H1 (cell line): ENCODE data around the gene IRF4.

Experiments
- POLR2A ChIP-seq, 2 experiments: IDR thresholded peaks; 1 replicate in 1 of 2; 2 replicates in 1 of 2; pipeline ENCODE4 v1.6.1; 2011; ENCODE audit warnings: low read depth in 2 of 2, low read length in 2 of 2, mild to moderate bottlenecking in 2 of 2; ENCODE audit errors: control extremely low read depth in 1 of 2
- TF ChIP-seq, protein P1 (sequence below), 3 experiments: IDR thresholded peaks; 1 replicate in 2 of 3; 2 replicates in 1 of 3; pipeline versions ENCODE4 v1.5.1 to v1.6.1; 2011; ENCODE audit warnings: low read length in 3 of 3, mild to moderate bottlenecking in 3 of 3, inconsistent platforms in 2 of 3, low read depth in 1 of 3, moderate library complexity in 1 of 3; ENCODE audit not compliant: insufficient read depth in 1 of 3; ENCODE audit errors: control extremely low read depth in 1 of 3

DNA sequence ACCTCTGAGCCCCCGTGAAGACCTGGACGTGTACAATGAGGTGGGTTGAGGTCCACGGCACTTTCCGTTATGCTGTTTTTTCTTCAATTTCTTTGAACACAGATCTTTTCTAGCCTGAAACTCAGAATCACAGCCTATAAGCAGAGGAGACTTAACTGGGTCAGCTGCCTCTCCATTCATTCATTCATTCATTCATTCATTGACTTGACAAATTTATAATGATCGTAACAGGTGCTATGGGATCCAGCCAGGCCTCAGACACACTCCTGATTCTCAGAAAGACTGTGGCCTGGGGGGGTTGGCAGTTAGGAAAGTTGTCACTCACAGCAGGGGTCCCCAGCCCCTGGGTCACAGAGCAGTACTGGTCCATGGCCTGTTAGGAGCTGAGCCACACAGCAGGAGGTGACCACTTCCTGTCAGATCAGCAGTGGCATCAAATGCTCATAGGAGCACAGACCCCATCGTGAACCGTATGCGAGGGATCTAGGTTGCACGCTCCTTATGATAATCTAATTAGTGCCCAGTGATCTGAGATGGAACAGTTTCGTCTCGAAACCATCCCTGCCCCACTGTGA is 38.6 kb upstream of the IRF4 start:
- TF ChIP-seq, protein P1, sequence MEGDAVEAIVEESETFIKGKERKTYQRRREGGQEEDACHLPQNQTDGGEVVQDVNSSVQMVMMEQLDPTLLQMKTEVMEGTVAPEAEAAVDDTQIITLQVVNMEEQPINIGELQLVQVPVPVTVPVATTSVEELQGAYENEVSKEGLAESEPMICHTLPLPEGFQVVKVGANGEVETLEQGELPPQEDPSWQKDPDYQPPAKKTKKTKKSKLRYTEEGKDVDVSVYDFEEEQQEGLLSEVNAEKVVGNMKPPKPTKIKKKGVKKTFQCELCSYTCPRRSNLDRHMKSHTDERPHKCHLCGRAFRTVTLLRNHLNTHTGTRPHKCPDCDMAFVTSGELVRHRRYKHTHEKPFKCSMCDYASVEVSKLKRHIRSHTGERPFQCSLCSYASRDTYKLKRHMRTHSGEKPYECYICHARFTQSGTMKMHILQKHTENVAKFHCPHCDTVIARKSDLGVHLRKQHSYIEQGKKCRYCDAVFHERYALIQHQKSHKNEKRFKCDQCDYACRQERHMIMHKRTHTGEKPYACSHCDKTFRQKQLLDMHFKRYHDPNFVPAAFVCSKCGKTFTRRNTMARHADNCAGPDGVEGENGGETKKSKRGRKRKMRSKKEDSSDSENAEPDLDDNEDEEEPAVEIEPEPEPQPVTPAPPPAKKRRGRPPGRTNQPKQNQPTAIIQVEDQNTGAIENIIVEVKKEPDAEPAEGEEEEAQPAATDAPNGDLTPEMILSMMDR (IDR thresholded peaks at IDR 0.05; ENCODE audit: control extremely low read depth in 1 of 3, insufficient read depth in 1 of 3, low read depth in 1 of 3, low read length in 3 of 3) = no peak
- no peak for TF ChIP-seq POLR2A (IDR thresholded peaks at IDR 0.05; ENCODE audit: control extremely low read depth in 1 of 2, low read depth in 2 of 2, low read length in 2 of 2)
